Liver (tissue), 9 donors: ENCODE results near the gene CD209. TPM values are rescaled to one million over a fixed set of nuclear protein-coding genes. Genes with fewer than 3 reads are reported as not detected.

Experiments used
- DNase-seq: peaks from one replicate; pipeline ENCODE4 v3.0.0-alpha.2; 2017; ENCODE audit warnings: low spot score
- H3K27ac ChIP-seq, 2 donors: one replicate each; pipeline ENCODE4 v1.7.0; 2013; ENCODE audit warnings: inconsistent platforms in 2 of 2, low read length in 2 of 2, control low read depth in 1 of 2, low read depth in 1 of 2, mild to moderate bottlenecking in 1 of 2
- H3K27me3 ChIP-seq, 4 donors: one replicate each; pipeline versions ENCODE4 v1.6.1 to v1.7.0; 2013; ENCODE audit warnings: low read length in 3 of 4, inconsistent platforms in 1 of 4, mild to moderate bottlenecking in 1 of 4, moderate library complexity in 1 of 4; ENCODE audit not compliant: control insufficient read depth in 4 of 4, insufficient read depth in 4 of 4
- H3K36me3 ChIP-seq, 4 donors: one replicate each; pipeline versions ENCODE4 v1.6.1 to v1.7.0; 2013; ENCODE audit warnings: low read length in 3 of 4, mild to moderate bottlenecking in 3 of 4, low read depth in 1 of 4, moderate library complexity in 1 of 4; ENCODE audit not compliant: control insufficient read depth in 4 of 4, insufficient read depth in 3 of 4
- H3K4me1 ChIP-seq, 4 donors: one replicate each; pipeline versions ENCODE4 v1.6.1 to v1.7.0; 2013; ENCODE audit warnings: low read length in 3 of 4, mild to moderate bottlenecking in 3 of 4, moderate library complexity in 1 of 4; ENCODE audit not compliant: control insufficient read depth in 4 of 4, insufficient read depth in 4 of 4
- H3K4me3 ChIP-seq, 3 donors: one replicate each; pipeline versions ENCODE4 v1.6.1 to v1.7.0; 2013; ENCODE audit warnings: low read length in 3 of 3, control low read depth in 1 of 3, low read depth in 1 of 3, mild to moderate bottlenecking in 1 of 3
- H3K9ac ChIP-seq, 2 donors: one replicate each; pipeline ENCODE4 v1.7.0; 2013; ENCODE audit warnings: low read length in 2 of 2, mild to moderate bottlenecking in 2 of 2, moderate library complexity in 2 of 2, control low read depth in 1 of 2, low read depth in 1 of 2
- H3K9me3 ChIP-seq, 4 donors: one replicate each; pipeline versions ENCODE4 v1.6.1 to v1.7.0; 2013; ENCODE audit warnings: low read length in 3 of 4; ENCODE audit not compliant: control insufficient read depth in 4 of 4
- EGR1 ChIP-seq, 2 donors: IDR thresholded peaks; 2 replicates each; pipeline ENCODE4 v1.6.1; 2016 to 2018; ENCODE audit warnings: antibody characterized with exemption in 2 of 2, low read depth in 2 of 2
- FOXA1 ChIP-seq: IDR thresholded peaks from 2 replicates; pipeline ENCODE4 v1.6.1; 2016; ENCODE audit warnings: antibody characterized with exemption
- FOXA2 ChIP-seq: IDR thresholded peaks from 2 replicates; pipeline ENCODE4 v1.6.1; 2016; ENCODE audit warnings: antibody characterized with exemption
- GABPA ChIP-seq, 2 donors: IDR thresholded peaks in 1 of 2; conservative IDR thresholded peaks in 1 of 2; 2 replicates each; pipeline ENCODE4 v1.6.1; 2016; ENCODE audit warnings: antibody characterized with exemption in 2 of 2, mild to moderate bottlenecking in 1 of 2, moderate library complexity in 1 of 2
- HNF4A ChIP-seq, 2 donors: conservative IDR thresholded peaks; 2 replicates each; pipeline ENCODE4 v1.6.1; 2016; ENCODE audit warnings: antibody characterized with exemption in 2 of 2, mild to moderate bottlenecking in 2 of 2
- HNF4G ChIP-seq: IDR thresholded peaks from 2 replicates; pipeline ENCODE4 v1.6.1; 2016; ENCODE audit warnings: antibody characterized with exemption
- JUND ChIP-seq, 2 donors: IDR thresholded peaks; 2 replicates each; pipeline ENCODE4 v1.6.1; 2016; ENCODE audit warnings: antibody characterized with exemption in 2 of 2
- NR2F2 ChIP-seq: IDR thresholded peaks from 2 replicates; pipeline ENCODE4 v1.6.1; 2016; ENCODE audit warnings: antibody characterized with exemption
- RAD21 ChIP-seq, 2 donors: IDR thresholded peaks; 2 replicates each; pipeline ENCODE4 v1.6.1; 2016; ENCODE audit warnings: antibody characterized with exemption in 2 of 2, mild to moderate bottlenecking in 2 of 2
- RXRA ChIP-seq, 2 donors: IDR thresholded peaks; 2 replicates each; pipeline ENCODE4 v1.6.1; 2017 to 2018; ENCODE audit warnings: antibody characterized with exemption in 2 of 2, mild to moderate bottlenecking in 1 of 2
- SP1 ChIP-seq: IDR thresholded peaks from 2 replicates; pipeline ENCODE4 v1.6.1; 2018; ENCODE audit warnings: antibody characterized with exemption, mild to moderate bottlenecking
- TAF1 ChIP-seq: conservative IDR thresholded peaks from 2 replicates; pipeline ENCODE4 v1.6.1; 2016; ENCODE audit warnings: antibody characterized with exemption, mild to moderate bottlenecking
- YY1 ChIP-seq: IDR thresholded peaks from 2 replicates; pipeline ENCODE4 v1.6.1; 2016; ENCODE audit warnings: antibody characterized with exemption, mild to moderate bottlenecking
- WGBS: extraction: QIAGEN DNeasy Blood & Tissue Kit; methylation state at CpG from one replicate; pipeline ENCODE4 v1.1.7; 2013; 5-methylcytosine and 5-hydroxymethylcytosine counted together
- polyA plus RNA-seq, 2 donors: library from polyadenylated mRNA; stranded (reverse) in 1 of 2; unstranded in 1 of 2; fragments of 200-250 nt in 1 of 2; fragments of >200 nt in 1 of 2; fragmentation: Nextera tagmentation in 1 of 2; extraction: Ambion mirVana in 1 of 2; gene quantifications; one replicate each; pipeline versions ENCODE4 v1.2.1 to v1.2.3, GENCODE V29; 2013 to 2015
- total RNA-seq, 2 donors: library from RNA; depleted of rRNA; stranded (reverse); fragments of >200 nt; gene quantifications; one replicate each; pipeline ENCODE4 v1.2.3, GENCODE V29; 2014
- TF ChIP-seq, protein P1 (sequence below): IDR thresholded peaks from 2 replicates; pipeline ENCODE4 v1.6.1; 2016; ENCODE audit warnings: antibody characterized with exemption
- TF ChIP-seq, protein P2 (sequence below): fragments of 150-350 bp; IDR thresholded peaks from 2 replicates; pipeline ENCODE4 v1.5.1; 2017; ENCODE audit warnings: improper control_type of control experiment, low read depth, low read length; ENCODE audit not compliant: missing input control
- TF ChIP-seq, protein P3 (sequence below): IDR thresholded peaks from 2 replicates; pipeline ENCODE4 v1.6.1; 2016; ENCODE audit warnings: antibody characterized with exemption, mild to moderate bottlenecking
- TF ChIP-seq, protein P4 (sequence below): IDR thresholded peaks from 2 replicates; pipeline ENCODE4 v1.6.1; 2016; ENCODE audit warnings: antibody characterized with exemption
- donor health status: healthy.
- donor health status: healthy.
- donor health status: healthy.
- donor health status: healthy.
- donor health status: healthy.

Gene CD209
- total and polyA plus RNA-seq, 4 donors: 0.44 to 3.5 (median 1.8) TPM

DNA sequence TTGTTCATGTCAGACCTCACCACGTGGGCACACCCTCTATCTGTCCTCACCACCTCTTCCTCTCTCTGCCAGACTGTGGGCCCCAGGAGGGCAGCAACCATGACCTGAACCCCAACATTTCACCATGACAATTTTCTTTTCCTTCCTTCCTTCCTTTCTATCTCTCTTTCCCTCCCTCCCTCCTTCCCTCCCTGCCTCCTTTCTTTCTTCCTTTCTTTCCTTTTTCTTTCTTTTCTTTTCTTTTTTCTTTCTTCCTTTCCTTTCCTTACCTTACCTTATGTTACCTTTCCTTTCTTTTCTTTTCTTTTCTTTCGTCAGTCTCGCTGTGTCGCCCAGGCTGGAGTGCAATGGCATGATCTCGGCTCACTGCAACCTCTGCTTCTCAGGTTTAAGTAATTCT, 36.7 kb downstream of the CD209 start:
- H3K4me3 ChIP-seq: no peak overlapping the region
- H3K27ac ChIP-seq: no peak overlapping the region

DNA sequence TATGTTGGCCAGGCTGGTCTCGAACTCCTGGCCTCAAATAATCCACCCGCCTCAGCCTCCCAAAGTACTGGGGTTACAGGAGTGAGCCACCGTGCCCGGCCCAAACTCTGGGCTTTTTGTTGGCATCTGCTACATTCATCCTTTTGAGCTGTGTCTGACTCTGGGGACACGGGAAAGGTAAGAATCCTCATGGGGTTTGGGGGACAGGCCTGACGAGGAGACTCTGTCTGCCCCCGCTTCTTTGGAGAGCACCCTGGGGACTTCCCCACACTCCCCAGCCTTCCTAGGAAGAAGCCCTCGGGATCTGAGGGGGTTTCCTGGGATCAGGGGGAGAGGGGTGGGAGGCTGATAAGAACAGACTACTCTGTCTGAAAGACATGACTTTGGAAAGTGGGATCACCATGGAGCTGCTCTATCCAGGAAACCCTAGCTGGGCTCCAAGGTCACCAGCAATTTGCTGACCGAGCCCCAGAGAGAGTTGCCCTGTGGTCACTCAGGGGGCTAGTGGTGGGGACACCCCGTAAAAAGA, 37.3 kb downstream of the CD209 start:
- WGBS: 78% methylated on average over 10 of the region's 10 CpGs
- no peak overlapping the region for H3K9ac ChIP-seq
- H3K27me3 ChIP-seq: no peaks in the 10 kb centered on the region
- no peaks in the 10 kb centered on the region for H3K36me3 ChIP-seq
- no peak overlapping the region for H3K27ac ChIP-seq
- no peak overlapping the region for H3K4me3 ChIP-seq
- no peaks in the 10 kb centered on the region for H3K9me3 ChIP-seq
- H3K4me1 ChIP-seq: no peaks in the 10 kb centered on the region
- DNase-seq: no peak
- TF ChIP-seq FOXA2: no peak
- no peak for TF ChIP-seq RAD21 (IDR thresholded peaks at IDR 0.05)
- no peak for TF ChIP-seq RXRA (IDR thresholded peaks at IDR 0.05)
- TF ChIP-seq, protein P1, sequence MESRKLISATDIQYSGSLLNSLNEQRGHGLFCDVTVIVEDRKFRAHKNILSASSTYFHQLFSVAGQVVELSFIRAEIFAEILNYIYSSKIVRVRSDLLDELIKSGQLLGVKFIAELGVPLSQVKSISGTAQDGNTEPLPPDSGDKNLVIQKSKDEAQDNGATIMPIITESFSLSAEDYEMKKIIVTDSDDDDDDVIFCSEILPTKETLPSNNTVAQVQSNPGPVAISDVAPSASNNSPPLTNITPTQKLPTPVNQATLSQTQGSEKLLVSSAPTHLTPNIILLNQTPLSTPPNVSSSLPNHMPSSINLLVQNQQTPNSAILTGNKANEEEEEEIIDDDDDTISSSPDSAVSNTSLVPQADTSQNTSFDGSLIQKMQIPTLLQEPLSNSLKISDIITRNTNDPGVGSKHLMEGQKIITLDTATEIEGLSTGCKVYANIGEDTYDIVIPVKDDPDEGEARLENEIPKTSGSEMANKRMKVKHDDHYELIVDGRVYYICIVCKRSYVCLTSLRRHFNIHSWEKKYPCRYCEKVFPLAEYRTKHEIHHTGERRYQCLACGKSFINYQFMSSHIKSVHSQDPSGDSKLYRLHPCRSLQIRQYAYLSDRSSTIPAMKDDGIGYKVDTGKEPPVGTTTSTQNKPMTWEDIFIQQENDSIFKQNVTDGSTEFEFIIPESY: no peak
- TF ChIP-seq TAF1: no peak
- no peak for TF ChIP-seq HNF4G
- TF ChIP-seq JUND (IDR thresholded peaks at IDR 0.05): no peak
- TF ChIP-seq, protein P2, sequence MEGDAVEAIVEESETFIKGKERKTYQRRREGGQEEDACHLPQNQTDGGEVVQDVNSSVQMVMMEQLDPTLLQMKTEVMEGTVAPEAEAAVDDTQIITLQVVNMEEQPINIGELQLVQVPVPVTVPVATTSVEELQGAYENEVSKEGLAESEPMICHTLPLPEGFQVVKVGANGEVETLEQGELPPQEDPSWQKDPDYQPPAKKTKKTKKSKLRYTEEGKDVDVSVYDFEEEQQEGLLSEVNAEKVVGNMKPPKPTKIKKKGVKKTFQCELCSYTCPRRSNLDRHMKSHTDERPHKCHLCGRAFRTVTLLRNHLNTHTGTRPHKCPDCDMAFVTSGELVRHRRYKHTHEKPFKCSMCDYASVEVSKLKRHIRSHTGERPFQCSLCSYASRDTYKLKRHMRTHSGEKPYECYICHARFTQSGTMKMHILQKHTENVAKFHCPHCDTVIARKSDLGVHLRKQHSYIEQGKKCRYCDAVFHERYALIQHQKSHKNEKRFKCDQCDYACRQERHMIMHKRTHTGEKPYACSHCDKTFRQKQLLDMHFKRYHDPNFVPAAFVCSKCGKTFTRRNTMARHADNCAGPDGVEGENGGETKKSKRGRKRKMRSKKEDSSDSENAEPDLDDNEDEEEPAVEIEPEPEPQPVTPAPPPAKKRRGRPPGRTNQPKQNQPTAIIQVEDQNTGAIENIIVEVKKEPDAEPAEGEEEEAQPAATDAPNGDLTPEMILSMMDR: no peak
- TF ChIP-seq NR2F2: no peak
- no peak for TF ChIP-seq GABPA (IDR thresholded peaks at IDR 0.05 in 1 of 2, conservative IDR thresholded peaks at IDR 0.05 in 1 of 2)
- no peak for TF ChIP-seq YY1

More for the DNA sequence above, 36.7 kb downstream of the CD209 start:
- 77% methylated on average over 5 of the region's 5 CpGs for WGBS
- Histone ChIP-seq H3K9me3 (no peaks in the 10 kb centered on the region), H3K4me1 (no peaks in the 10 kb centered on the region), H3K9ac (no peak overlapping the region), H3K36me3 (no peaks in the 10 kb centered on the region), H3K27me3 (no peaks in the 10 kb centered on the region)
- TF ChIP-seq EGR1 (IDR thresholded peaks at IDR 0.05; ENCODE audit: low read depth in 2 of 2) (no peak), SP1 (no peak), JUND (IDR thresholded peaks at IDR 0.05) (no peak), TAF1 (no peak), GABPA (IDR thresholded peaks at IDR 0.05 in 1 of 2, conservative IDR thresholded peaks at IDR 0.05 in 1 of 2) (no peak), RXRA (IDR thresholded peaks at IDR 0.05) (no peak), YY1 (no peak), FOXA1 (no peak), HNF4A (conservative IDR thresholded peaks at IDR 0.05) (no peak)
- TF ChIP-seq, protein P3, sequence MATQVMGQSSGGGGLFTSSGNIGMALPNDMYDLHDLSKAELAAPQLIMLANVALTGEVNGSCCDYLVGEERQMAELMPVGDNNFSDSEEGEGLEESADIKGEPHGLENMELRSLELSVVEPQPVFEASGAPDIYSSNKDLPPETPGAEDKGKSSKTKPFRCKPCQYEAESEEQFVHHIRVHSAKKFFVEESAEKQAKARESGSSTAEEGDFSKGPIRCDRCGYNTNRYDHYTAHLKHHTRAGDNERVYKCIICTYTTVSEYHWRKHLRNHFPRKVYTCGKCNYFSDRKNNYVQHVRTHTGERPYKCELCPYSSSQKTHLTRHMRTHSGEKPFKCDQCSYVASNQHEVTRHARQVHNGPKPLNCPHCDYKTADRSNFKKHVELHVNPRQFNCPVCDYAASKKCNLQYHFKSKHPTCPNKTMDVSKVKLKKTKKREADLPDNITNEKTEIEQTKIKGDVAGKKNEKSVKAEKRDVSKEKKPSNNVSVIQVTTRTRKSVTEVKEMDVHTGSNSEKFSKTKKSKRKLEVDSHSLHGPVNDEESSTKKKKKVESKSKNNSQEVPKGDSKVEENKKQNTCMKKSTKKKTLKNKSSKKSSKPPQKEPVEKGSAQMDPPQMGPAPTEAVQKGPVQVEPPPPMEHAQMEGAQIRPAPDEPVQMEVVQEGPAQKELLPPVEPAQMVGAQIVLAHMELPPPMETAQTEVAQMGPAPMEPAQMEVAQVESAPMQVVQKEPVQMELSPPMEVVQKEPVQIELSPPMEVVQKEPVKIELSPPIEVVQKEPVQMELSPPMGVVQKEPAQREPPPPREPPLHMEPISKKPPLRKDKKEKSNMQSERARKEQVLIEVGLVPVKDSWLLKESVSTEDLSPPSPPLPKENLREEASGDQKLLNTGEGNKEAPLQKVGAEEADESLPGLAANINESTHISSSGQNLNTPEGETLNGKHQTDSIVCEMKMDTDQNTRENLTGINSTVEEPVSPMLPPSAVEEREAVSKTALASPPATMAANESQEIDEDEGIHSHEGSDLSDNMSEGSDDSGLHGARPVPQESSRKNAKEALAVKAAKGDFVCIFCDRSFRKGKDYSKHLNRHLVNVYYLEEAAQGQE: no peak
- TF ChIP-seq, protein P1: no peak
- TF ChIP-seq, protein P4, sequence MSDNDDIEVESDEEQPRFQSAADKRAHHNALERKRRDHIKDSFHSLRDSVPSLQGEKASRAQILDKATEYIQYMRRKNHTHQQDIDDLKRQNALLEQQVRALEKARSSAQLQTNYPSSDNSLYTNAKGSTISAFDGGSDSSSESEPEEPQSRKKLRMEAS: no peak
- TF ChIP-seq, protein P2: no peak
- DNase-seq: no peak
